Adipose tissue (tissue), 3 donors: Measurements from ENCODE around the gene PPP1CA. TPM values are rescaled to one million over a fixed set of nuclear protein-coding genes. Genes with fewer than 3 reads are reported as not detected.

Source experiments
- H3K27ac ChIP-seq: one replicate; pipeline ENCODE4 v1.5.1; 2013; ENCODE audit warnings: low read depth, low read length
- WGBS, 3 donors: extraction: QIAGEN DNeasy Blood & Tissue Kit; methylation state at CpG; one replicate each; pipeline ENCODE4 v1.1.7; 2013; 5-methylcytosine and 5-hydroxymethylcytosine counted together
- polyA plus RNA-seq, 3 donors: library from polyadenylated mRNA; stranded (reverse); fragments of 200-250 nt; gene quantifications; one replicate each; pipeline ENCODE4 v1.2.3, GENCODE V29; 2013
- donor health status: healthy with polysubstance abuse.
- donor health status: Bipolar disorder and iron deficiency.
- donor health status: healthy.

The PPP1CA gene
- polyA plus RNA-seq, 3 donors: 82.3 to 97.8 (median 93.6) TPM

DNA sequence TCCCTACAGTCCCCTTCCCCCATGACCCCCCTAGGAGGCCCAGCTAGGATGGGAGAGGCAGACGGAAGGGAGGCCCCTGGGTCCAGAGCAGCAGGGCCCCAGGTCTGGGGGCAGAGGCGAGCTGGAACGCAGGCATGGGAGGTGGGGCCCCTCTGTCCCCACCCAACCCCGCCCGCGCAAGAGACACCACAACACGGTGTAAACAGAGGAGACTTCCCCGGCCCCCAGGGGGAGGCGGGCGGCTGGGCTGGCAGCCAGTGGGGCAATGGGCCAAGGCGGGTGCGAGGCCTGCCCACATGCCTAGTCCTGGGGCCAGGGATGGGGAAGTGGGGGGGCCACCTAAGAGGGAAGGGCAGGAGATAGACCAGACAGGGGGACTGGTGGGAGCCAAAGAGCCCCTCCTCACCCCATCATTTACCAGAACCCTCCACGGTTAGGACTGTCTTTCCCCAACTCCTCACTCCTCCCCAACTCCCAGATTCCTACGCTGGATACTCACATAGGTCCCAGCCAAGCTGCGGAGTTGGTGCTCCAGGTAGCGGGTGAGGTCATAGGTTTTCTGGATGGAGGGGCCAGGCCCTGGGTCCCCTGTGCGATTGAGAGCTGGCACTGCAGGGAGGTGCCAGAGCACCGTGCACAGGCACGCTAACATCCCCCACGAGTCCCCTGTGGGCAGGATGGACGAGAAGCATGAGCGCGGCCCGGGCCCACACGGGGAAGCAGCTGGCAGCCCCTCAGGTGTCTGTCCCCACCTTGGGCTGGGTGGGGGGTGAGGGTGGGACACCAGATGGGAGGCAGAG lies 34.5 kb downstream of the PPP1CA start:
- H3K27ac ChIP-seq: no peak overlapping the region
- WGBS, 3 donors: 33 to 64% (median 39%) methylated on average over 22 to 25 of the region's 25 CpGs

DNA sequence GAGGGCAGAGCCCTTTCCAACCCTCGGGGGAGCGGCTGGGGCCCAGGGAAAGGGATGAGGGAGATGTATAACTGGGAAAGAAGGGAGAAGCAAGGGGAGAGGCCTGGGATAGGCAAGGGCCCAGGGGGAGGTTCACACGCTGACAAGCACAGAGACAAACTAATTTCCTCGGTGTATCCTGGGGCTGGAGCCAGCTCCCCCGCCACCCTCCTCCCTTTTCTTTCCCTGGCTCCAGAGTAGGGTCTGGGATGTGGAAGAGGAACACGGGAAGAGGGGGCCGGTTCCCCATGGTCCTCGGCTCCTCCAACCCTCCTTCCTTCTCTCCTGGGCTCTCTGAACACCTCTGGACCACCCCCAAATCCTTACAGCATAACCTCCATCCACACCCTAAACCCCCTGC lies 35.1 kb downstream of the PPP1CA start:
- no peak overlapping the region for H3K27ac ChIP-seq
- WGBS, 3 donors: 37 to 70% (median 38%) methylated on average over 5 to 8 of the region's 8 CpGs

GRCh38 chr11:67365736-67366444 lies 35.8 kb downstream of the PPP1CA start:
- WGBS, 3 donors: 59 to 79% (median 59%) methylated on average over 14 of the region's 14 CpGs
- no peak overlapping the region for H3K27ac ChIP-seq

DNA sequence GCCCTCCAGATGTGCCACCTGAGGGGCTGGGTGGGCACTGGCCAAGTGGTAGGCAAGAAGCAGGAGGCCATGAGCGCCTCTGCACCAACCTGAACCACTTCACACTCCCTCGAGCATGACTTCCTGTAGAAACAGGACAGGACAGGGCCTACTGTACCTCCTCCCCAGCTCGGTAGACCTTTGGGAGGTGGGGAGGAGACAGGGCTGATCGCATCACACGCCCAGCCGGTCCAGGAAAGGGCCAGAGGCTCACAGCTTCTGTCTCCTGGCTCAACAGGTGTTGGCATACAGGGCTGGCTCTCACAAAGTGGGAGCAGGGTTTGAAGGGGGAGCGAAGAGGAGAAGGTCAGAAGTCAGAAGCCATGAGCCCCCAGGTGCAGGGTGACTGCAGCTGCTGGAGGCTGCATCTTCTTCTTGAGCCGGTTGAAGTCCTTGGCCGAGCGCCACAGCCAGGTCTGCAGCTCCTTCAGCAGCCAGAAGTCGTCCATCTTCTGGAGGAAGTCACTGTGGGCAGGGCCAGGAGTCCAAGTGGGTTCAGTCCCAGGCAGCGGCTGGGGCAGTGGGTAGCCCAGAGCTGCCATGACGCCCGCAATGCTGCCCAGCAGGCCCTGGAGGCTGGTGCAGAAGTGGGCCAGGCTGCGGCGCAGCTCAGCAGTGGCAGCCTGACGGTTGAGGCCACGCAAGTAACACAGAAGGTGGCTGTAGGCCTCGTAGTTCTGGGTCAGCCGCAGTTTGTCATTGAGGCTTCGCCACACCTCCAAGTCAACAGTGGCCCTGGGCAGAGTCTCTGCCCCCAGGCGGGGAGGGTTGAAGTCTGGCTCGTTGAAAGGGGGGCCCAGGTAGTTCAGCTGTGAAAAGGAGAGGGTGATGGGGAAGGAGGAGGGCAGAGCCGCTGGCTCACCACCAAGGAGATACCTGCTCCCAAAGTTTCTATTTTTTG lies 36.6 kb downstream of the PPP1CA start:
- H3K27ac ChIP-seq: no peak overlapping the region
- 81 to 87% (median 87%) methylated on average over 24 of the region's 24 CpGs for WGBS, 3 donors

DNA sequence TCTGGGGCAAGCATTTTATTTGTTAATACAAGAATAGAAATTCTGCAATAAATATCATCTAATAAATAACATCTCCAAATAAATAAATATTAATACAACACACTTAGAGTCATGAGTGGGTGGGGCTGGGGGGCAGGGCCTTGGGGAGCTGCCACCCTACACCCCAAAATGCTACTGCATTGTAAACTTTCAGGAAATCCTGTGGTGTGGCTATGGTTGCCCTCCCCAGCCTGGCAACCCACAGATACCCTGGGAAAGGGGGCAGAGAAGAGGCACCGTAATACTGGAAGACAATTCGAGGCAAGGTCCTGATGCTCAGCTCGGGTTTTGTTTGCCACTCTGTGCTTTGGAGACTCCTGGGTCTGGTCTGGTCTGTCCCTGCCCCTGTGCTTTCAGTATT lies 37.5 kb downstream of the PPP1CA start:
- WGBS, 3 donors: 58 to 93% (median 89%) methylated on average over 3 of the region's 3 CpGs
- no peak overlapping the region for H3K27ac ChIP-seq

GRCh38 chr11:67357831-67358670 lies 43.6 kb downstream of the PPP1CA start:
- WGBS, 3 donors: 81 to 87% (median 85%) methylated on average over 12 of the region's 12 CpGs
- no peak overlapping the region for H3K27ac ChIP-seq

DNA sequence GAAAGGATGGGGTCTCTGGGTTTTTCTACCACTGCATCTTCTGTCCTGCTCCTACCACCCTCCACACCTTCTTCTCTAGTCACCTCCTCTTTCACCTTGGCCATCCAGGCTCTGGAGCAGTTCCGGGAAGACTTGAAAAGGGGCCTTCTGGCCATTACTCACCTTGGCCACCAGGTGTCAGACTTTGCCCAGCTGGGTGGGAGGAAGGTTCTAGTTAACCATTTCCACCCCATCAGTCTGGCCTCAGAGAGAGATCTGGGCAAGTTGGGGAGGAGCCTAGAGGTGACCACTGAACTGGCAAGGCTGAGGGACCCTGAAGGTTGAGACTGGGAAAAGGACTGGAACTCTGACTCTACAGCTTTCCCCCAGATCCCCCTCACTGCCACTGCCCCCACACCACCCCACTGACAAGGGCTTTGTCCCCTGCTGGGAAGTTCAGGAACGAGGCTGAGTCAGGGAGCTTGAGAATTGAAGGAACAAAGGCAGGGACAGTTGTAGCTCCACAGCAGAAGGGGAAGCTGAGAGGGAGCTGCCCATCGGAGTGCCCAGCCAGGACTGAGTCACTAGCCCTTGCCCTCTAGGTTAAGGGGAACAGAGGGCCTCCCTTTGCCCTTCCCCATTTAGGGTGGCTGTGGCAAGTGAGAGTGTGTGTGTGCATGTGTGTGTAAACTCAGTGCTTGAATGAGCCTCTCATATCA lies 44.6 kb downstream of the PPP1CA start:
- peak overlapping the region; percentile 8 for H3K27ac ChIP-seq
- WGBS, 3 donors: 9 to 36% (median 15%) methylated on average over 3 of the region's 3 CpGs

GRCh38 chr11:67356387-67356863 lies 45.2 kb downstream of the PPP1CA start:
- peak overlapping the region; percentile 8 for H3K27ac ChIP-seq

GRCh38 chr11:67355794-67356386 lies 45.8 kb downstream of the PPP1CA start:
- H3K27ac ChIP-seq: peak overlapping the region; percentile 87
- WGBS, 3 donors: 63 to 85% (median 78%) methylated on average over 4 of the region's 4 CpGs

More at GRCh38 chr11:67356387-67356863, 45.2 kb downstream of the PPP1CA start:
- WGBS, 3 donors: 34 to 55% (median 55%) methylated on average over 3 to 4 of the region's 4 CpGs

DNA sequence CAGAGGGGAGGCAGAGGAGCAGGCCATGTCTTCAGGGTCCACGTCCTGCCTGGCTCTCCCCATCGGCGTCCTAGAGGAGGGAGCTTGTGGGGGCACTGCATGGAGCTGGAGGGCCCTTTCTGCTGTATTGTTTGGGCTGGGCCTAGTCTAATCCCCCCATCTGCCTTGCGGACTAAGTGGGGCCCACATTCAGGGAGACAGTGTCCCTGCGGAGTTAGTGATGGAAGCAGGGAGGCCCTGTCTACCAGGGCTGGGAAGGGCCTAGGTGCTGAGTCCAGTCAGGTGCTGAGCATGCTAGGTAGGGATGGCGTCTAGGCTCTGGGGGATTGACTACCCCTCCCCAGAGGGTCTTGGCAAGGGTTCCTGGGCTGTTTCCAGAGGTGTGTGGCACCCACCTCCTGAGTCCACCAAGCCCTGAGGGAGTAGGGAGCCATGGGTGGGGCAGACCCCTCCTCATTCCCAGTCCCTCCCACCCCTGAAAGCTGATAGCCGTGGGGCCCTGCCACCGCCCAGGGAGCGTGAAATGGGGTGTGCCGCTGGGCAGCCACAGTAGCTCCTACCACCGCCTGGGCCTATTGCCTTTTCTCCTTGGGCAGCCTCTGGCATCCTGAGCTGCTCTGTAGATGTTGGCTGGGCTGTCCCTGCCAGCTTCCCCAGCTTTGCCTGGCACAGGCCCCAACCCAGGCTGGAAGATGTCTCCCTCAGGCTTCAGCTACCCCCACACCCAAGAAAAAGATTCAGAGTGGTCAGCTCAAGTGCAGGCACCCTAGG lies 46.5 kb downstream of the PPP1CA start:
- WGBS, 3 donors: 70 to 73% (median 72%) methylated on average over 11 of the region's 11 CpGs
- peak overlapping the region; percentile 87 for H3K27ac ChIP-seq

- WGBS, 3 donors: 18 to 34% (median 21%) methylated on average over 7 to 8 of the region's 8 CpGs
- peak overlapping the region; percentile 99 for H3K27ac ChIP-seq
Observed at GRCh38 chr11:67354075-67355022, 47.3 kb downstream of the PPP1CA start.

DNA sequence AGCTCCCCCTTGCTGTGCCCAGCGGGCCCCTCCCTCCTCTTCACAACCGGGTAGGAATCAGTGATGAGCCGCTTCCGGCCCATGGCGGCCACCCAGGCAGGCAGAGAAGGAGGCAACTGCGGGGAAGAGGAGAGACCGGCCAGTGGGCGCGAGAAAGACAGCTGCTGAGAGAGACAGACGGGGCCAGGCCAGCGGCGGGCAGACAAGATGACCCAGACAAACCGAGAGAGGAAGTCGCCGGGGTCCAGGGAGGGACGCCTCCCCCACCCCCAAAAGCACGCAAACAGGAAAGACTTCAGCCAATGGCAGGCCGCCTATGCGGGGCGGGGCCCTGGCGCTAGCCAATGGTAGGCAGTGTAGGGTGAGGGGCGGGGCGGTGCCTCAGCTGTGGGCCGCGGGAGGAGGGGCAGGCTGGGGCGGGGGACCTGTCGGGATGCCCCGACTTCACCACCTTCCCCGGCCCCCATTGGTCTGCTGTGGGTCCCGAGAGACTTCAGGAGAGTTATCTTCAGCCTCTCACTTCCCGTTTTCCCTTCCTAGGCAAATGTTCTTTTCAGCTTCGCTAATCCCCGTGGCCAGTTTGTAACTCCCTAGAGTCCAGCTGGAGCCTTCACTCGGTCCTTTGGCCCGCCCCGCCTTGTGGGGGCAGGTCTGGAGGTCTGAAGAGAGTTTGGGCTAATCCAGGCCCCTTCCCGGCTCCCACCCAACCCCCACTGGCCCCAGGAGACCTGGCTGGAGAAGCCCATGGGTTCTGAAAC lies 48.2 kb downstream of the PPP1CA start, which contains the start of gene POLD4:
Gene POLD4, minus strand, starts transcription at position 230 of the 758 bp plus-strand sequence. Its CDS starts 147 bp downstream, at position 83.
- H3K27ac ChIP-seq: peak within 1 kb of the TSS; percentile 99
- 0 to 1% (median 0%) methylated on average over 34 to 37 of the region's 37 CpGs for WGBS, 3 donors

DNA sequence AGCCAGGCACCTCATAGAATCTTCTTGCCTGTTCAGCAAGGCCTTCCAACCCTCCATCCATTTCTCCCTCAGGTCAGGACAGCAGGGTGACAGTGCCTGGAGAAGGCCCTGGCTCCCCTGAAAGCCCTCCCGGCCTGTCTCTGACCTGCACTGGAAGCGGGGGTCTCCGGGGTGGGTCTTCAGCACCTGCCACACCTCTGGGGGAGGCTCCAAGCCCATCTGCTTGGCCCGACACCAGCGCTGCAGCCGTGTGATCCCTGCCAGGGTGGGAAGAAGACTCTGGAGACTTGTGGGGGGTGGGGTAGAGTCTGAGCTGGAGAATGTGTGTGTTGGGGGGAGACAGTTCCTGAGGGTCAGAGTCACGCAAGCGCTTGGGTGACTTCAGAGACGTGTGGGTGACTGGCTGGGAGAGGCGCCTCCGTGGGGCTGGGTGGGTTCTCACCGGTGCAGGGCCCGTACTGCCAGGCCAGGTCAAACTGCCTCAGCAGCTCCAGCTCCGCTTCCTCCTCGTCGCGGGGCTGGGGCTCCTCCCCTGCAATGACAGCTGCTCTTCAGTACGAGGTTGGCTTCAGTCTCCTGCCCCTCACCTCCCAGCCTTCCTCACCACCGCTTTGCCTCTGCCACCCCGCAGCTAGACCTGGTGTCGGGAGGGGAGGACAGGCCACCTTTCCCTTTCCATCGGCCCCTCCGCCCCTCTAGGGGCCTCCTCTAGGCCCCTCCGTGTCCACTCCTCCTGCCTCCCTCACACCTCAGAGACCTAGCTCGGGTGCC lies 48.9 kb downstream of the PPP1CA start:
- 10 to 14% (median 13%) methylated on average over 24 to 25 of the region's 25 CpGs for WGBS, 3 donors
- peak overlapping the region; percentile 99 for H3K27ac ChIP-seq
